Gastrocnemius medialis (tissue), 4 donors: Measurements from ENCODE around the gene CXXC5. TPM values are rescaled to one million over a fixed set of nuclear protein-coding genes. Genes with fewer than 3 reads are reported as not detected.

Experiments used
- ATAC-seq, 2 donors: fragments of 150-250 bp; one replicate each; pipeline ENCODE4 v1.9.1; 2016
- DNase-seq, 2 donors: peaks; one replicate each; pipeline ENCODE4 v3.0.0-alpha.2; 2019
- H3K27ac ChIP-seq, 4 donors: fragments of 200-600 bp; sonication (generic); 1 replicate in 1 of 4; 2 replicates in 3 of 4; pipeline ENCODE4 v1.5.1; 2016 to 2018; ENCODE audit warnings: mild to moderate bottlenecking in 2 of 4, moderate library complexity in 1 of 4
- H3K27me3 ChIP-seq, 3 donors: fragments of 200-600 bp; sonication (generic) in 2 of 3; 1 replicate in 1 of 3; 2 replicates in 2 of 3; pipeline versions ENCODE4 v1.5.1 to v1.6.0; 2016 to 2019; ENCODE audit warnings: mild to moderate bottlenecking in 1 of 3, moderate library complexity in 1 of 3
- H3K36me3 ChIP-seq, 2 donors: fragments of 200-600 bp; sonication (generic) in 1 of 2; one replicate each; pipeline ENCODE4 v1.5.1; 2017 to 2018
- H3K4me1 ChIP-seq, 2 donors: fragments of 200-600 bp; sonication (generic) in 1 of 2; one replicate each; pipeline ENCODE4 v1.5.1; 2016 to 2017; ENCODE audit warnings: mild to moderate bottlenecking in 2 of 2
- H3K4me3 ChIP-seq, 4 donors: fragments of 200-600 bp; sonication (generic) in 3 of 4; 1 replicate in 1 of 4; 2 replicates in 3 of 4; pipeline ENCODE4 v1.5.1; 2016 to 2019; ENCODE audit warnings: mild to moderate bottlenecking in 2 of 4
- H3K9me3 ChIP-seq, 3 donors: fragments of 200-600 bp; sonication (generic) in 2 of 3; 1 replicate in 1 of 3; 2 replicates in 2 of 3; pipeline ENCODE4 v1.5.1; 2016 to 2019
- POLR2A ChIP-seq, 2 donors: fragments of 450-650 bp; IDR thresholded peaks; one replicate each; pipeline ENCODE4 v1.6.1; 2017; ENCODE audit warnings: antibody characterized with exemption in 2 of 2, mild to moderate bottlenecking in 2 of 2, moderate library complexity in 2 of 2
- in situ Hi-C, 4 donors: fragments of 200-750 bp; cut with MboI; loops; one replicate each; pipeline versions ENCODE4 v1.15.0 to v1.8.0; 2017; ENCODE audit warnings: low sequenced_read_pairs in 4 of 4
- intact Hi-C: fragments of 100-400 bp; cut with DNase I; formaldehyde crosslinking; loops from one replicate; pipeline ENCODE4 v1.15.1; 2023; ENCODE audit warnings: low total_unique reads
- total RNA-seq, 4 donors: library from RNA; depleted of rRNA; stranded (reverse); fragments of >200 nt; gene quantifications; one replicate each; pipeline versions ENCODE4 v1.1.0 to v1.2.3, GENCODE V29; 2016
- TF ChIP-seq, protein P1 (sequence below), 5 experiments: fragments of 450-650 bp in 3 of 5; fragments of 200-600 bp in 2 of 5; sonication (generic) in 2 of 5; IDR thresholded peaks in 4 of 5; conservative IDR thresholded peaks in 1 of 5; 1 replicate in 4 of 5; 2 replicates in 1 of 5; pipeline ENCODE4 v1.5.1; 2016 to 2019; ENCODE audit warnings: antibody characterized with exemption in 5 of 5, mild to moderate bottlenecking in 3 of 5, moderate library complexity in 3 of 5

Gene CXXC5
- total RNA-seq, 4 donors from 2014 or later = 38.5 to 83.8 (median 60.9) TPM

DNA sequence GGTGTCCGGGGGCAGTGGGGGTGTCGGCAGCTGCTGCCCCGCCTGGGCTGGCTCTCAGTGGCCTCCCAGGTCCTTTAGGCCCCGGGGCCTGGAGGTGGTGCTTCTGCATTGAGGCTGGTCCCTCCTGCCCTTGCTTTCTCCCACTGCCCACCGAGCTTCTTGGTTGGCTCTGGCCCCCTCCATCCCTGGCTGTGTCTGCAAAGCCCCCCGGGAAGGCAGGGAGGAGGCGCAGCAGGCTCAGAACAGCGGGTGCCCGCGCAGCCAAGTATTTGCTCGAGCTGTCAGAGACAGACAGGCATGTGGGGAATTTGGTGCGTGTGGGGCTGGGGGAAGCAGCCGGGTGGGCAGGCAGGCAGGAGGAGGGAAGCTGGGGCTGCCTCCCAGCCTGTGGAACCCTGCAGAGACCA lies 11.5 kb downstream of the CXXC5 start:
- peak overlapping the region; percentile 97 to 99 (median 98) for H3K27ac ChIP-seq
- in situ Hi-C loops (no loop called here), intact Hi-C loops (no loop called here)
- no peaks in the 10 kb centered on the region for H3K27me3 ChIP-seq
- DNase-seq (no peak), ATAC-seq (no peak)
- H3K36me3 ChIP-seq = no peaks in the 10 kb centered on the region
- H3K9me3 ChIP-seq = no peaks in the 10 kb centered on the region
- peak overlapping the region; percentile 29 to 60 (median 50) for H3K4me3 ChIP-seq
- H3K4me1 ChIP-seq = peaks cover 92 to 98% of the 10 kb centered on the region in 2 donors
- TF ChIP-seq, protein P1, sequence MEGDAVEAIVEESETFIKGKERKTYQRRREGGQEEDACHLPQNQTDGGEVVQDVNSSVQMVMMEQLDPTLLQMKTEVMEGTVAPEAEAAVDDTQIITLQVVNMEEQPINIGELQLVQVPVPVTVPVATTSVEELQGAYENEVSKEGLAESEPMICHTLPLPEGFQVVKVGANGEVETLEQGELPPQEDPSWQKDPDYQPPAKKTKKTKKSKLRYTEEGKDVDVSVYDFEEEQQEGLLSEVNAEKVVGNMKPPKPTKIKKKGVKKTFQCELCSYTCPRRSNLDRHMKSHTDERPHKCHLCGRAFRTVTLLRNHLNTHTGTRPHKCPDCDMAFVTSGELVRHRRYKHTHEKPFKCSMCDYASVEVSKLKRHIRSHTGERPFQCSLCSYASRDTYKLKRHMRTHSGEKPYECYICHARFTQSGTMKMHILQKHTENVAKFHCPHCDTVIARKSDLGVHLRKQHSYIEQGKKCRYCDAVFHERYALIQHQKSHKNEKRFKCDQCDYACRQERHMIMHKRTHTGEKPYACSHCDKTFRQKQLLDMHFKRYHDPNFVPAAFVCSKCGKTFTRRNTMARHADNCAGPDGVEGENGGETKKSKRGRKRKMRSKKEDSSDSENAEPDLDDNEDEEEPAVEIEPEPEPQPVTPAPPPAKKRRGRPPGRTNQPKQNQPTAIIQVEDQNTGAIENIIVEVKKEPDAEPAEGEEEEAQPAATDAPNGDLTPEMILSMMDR (IDR thresholded peaks at IDR 0.05 in 4 of 5, conservative IDR thresholded peaks at IDR 0.05 in 1 of 5) = no peak

DNA sequence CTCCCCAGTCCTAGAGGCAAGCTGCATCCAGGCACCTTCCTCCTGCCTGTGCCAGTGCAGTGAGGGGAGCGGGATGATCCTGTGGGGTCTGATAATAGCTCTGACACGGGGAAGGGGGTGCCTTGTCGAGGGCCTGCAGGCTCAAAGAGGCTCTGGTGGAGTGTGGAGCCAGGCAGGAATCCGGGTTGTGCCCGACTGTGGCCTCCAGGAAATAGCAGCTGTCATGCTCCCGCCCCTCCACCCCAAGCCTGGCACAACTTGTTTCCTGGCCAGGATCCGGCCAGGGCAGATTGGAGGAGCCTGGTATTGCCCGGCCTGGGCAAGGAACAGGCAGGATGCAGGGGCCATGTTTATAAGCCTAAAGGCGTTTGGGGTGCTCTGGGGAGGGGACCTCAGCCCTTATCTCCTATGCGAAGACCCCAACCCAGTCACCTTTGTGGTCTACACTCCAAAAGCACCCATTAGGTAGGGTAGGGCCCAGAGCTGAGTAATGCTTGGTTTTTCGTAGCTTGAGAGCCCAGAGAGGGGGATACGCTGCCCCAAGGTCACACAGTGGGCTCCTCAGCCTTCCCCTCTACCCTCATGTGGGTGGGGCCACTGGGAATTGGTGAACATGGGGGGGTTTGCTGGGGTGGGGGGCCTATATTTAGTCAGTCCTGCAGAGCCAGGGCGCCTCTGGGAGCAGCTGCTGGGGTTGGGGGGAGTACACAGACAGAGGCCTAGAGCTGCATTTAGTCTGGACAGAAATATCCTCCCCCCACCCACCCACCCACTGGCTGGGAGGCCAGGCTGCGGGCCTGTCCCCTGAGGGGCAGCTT lies 12.2 kb downstream of the CXXC5 start:
- H3K27ac ChIP-seq = peak overlapping the region; percentile 97 to 99 (median 98)
- peak; percentile 40 to 59 for ATAC-seq
- H3K9me3 ChIP-seq = no peaks in the 10 kb centered on the region
- peak overlapping the region; percentile 30 to 60 (median 50) for H3K4me3 ChIP-seq
- H3K27me3 ChIP-seq = no peaks in the 10 kb centered on the region
- in situ Hi-C loops = no loop called here
- intact Hi-C loops = no loop called here
- TF ChIP-seq POLR2A (IDR thresholded peaks at IDR 0.05) = peak; percentile 65 to 73
- TF ChIP-seq, protein P1 (IDR thresholded peaks at IDR 0.05 in 4 of 5, conservative IDR thresholded peaks at IDR 0.05 in 1 of 5) = no peak
- peaks cover 92 to 98% of the 10 kb centered on the region in 2 donors for H3K4me1 ChIP-seq
- peak; percentile 89 to 96 for DNase-seq
- no peaks in the 10 kb centered on the region for H3K36me3 ChIP-seq

DNA sequence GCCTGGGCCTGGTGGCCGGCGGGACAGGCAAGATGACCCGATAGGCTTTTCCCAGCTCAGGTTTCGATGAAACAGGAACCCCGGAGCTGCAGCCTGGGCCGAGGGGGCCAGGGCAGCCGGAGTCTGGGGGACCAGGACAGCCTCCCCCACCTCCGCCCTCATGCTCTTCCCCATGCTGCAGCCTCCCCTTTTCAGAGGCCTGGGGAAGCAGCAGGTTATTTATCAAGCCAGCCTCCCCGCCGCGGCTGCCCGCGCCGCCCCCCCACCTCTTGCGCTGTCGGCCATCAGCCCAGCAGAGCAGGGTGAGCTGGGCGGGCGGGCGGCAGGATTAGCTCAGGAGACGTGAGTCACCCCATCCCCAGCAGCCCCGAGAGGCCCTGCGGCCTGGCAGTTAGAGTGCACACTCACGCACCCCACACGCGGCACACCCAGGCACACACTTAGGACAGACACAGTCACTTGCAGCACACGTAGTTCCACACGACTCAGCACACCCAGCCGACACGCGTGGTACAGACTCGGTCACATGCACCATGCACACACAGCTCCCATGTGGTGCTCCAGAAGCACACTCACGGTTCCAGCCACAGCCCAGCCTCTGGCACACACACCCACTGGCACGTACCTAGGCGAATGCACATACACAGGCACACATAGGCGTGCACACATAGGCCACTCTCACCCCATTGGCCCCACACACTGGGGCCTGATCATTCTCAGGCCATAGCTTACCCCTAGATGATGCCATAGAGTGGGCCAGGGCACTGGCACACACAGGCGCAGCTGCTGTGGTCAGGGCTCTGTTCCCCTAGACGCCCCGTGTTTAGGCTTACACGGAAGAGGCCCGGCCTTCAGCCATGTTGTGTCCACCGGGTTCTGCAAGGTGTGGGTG lies 13.0 kb downstream of the CXXC5 start:
- peak; percentile 89 to 96 for DNase-seq
- peak; percentile 40 to 58 for ATAC-seq
- Histone ChIP-seq H3K27me3 (no peaks in the 10 kb centered on the region), H3K4me1 (peaks cover 92 to 98% of the 10 kb centered on the region in 2 donors), H3K27ac (peak overlapping the region; percentile 97 to 99 (median 98)), H3K9me3 (no peaks in the 10 kb centered on the region), H3K36me3 (no peaks in the 10 kb centered on the region), H3K4me3 (peak overlapping the region; percentile 30 to 51 (median 47))
- TF ChIP-seq, protein P1 (IDR thresholded peaks at IDR 0.05 in 4 of 5, conservative IDR thresholded peaks at IDR 0.05 in 1 of 5) = no peak
- TF ChIP-seq POLR2A (IDR thresholded peaks at IDR 0.05) = peak in 1 of 2 donors; percentile 33
- intact Hi-C loops = no loop called here
- in situ Hi-C loops = no loop called here

DNA sequence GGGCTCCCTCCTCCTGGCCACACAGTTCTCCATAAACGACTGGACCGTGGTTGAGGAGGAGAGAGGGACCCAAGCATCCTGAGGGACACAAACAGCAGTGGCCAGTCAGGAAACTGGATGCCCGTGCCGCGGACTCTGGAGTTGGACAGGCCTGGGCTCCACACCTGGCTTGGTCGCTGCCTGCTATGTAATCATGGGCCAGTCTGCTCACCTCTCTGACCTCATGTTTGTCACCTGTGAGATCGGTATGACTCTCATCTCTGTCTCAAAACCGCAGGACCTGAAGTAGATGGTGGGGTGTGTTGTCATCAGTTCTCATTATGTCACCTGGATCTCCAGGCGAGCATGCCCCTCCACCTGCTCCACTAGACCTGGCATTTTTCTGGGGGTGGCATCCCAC lies 14.5 kb downstream of the CXXC5 start:
- peak overlapping the region; percentile 97 to 99 (median 98) for H3K27ac ChIP-seq
- no peak for ATAC-seq
- in situ Hi-C loops (no loop called here), intact Hi-C loops (no loop called here)
- H3K36me3 ChIP-seq = no peaks in the 10 kb centered on the region
- TF ChIP-seq POLR2A (IDR thresholded peaks at IDR 0.05) = no peak
- TF ChIP-seq, protein P1 (IDR thresholded peaks at IDR 0.05 in 4 of 5, conservative IDR thresholded peaks at IDR 0.05 in 1 of 5) = no peak
- H3K27me3 ChIP-seq = no peaks in the 10 kb centered on the region
- H3K4me3 ChIP-seq = no peak overlapping the region
- no peak for DNase-seq
- no peaks in the 10 kb centered on the region for H3K9me3 ChIP-seq
- peaks cover 92 to 98% of the 10 kb centered on the region in 2 donors for H3K4me1 ChIP-seq
